Pancreas (tissue), 10 donors: Measurements from ENCODE around the gene ATXN1. TPM values are rescaled to one million over a fixed set of nuclear protein-coding genes. Genes with fewer than 3 reads are reported as not detected.

Experiments used
- ATAC-seq, 4 donors: fragments of 200-7000 bp; cut with Tn5 transposase; one replicate each; pipeline versions ENCODE4 v1.8.0 to v1.9.1; 2020; ENCODE audit warnings: mild to moderate bottlenecking in 4 of 4, moderate library complexity in 4 of 4
- DNase-seq, 6 donors: peaks; one replicate each; pipeline ENCODE4 v3.0.0-alpha.2; 2020
- FAIRE-seq: peaks from 2 replicates; lab custom pipeline; 2012; peaks lifted over from hg19 to GRCh38; lab: Jason Lieb, UNC
- H3K27ac ChIP-seq, 4 donors: fragments of 200-600 bp; sonication (generic); 1 replicate in 3 of 4; 2 replicates in 1 of 4; pipeline versions ENCODE4 v1.5.0 to v1.8.0; 2020
- H3K27me3 ChIP-seq, 4 donors: fragments of 200-600 bp; one replicate each; pipeline ENCODE4 v1.8.0; 2021
- H3K36me3 ChIP-seq, 3 donors: fragments of 200-600 bp; sonication (generic) in 1 of 3; one replicate each; pipeline versions ENCODE4 v1.5.0 to v1.8.0; 2020 to 2021
- H3K4me1 ChIP-seq, 3 donors: fragments of 200-600 bp; one replicate each; pipeline ENCODE4 v1.8.0; 2021
- H3K4me3 ChIP-seq, 4 donors: fragments of 200-600 bp; sonication (generic) in 2 of 4; one replicate each; pipeline versions ENCODE4 v1.5.0 to v1.8.0; 2020 to 2021
- H3K9me3 ChIP-seq, 4 donors: fragments of 200-600 bp; one replicate each; pipeline ENCODE4 v1.8.0; 2021
- WGBS, 2 donors: extraction: QIAGEN DNeasy Blood & Tissue Kit; methylation state at CpG; one replicate each; pipeline ENCODE4 v1.1.7; 2013; 5-methylcytosine and 5-hydroxymethylcytosine counted together
- intact Hi-C, 3 donors: fragments of 100-400 bp; cut with DNase I; formaldehyde crosslinking; loops; one replicate each; pipeline versions ENCODE4 v1.11.1 to v1.14.2; 2022
- polyA plus RNA-seq, 2 donors: library from polyadenylated mRNA; stranded (reverse); fragments of 200-250 nt; gene quantifications; one replicate each; pipeline ENCODE4 v1.2.3, GENCODE V29; 2013
- total RNA-seq, 6 donors: library from RNA; stranded (reverse); fragmentation: NEBNext Ultra II Directional in 4 of 6; extraction: Animal tissue kit (Norgen Biotek cat#: 25700) in 4 of 6; gene quantifications; one replicate each; pipeline versions ENCODE4 v1.2.1 to v1.2.4, GENCODE V29; 2021 to 2023
- TF ChIP-seq, protein P1 (sequence below), 4 donors: fragments of 200-600 bp; sonication (generic) in 3 of 4; IDR thresholded peaks; one replicate each; pipeline versions ENCODE4 v1.5.0 to v1.8.0; 2021; ENCODE audit warnings: antibody characterized with exemption in 4 of 4
- donor health status: healthy with polysubstance abuse.
- donor health status: DM: no; HTN: no; CAD: no; lungs with moderate emphysema.
- donor health status: DM: no; HTN: no; CAD: no.
- donor health status: control.
- donor health status: control.
- donor health status: Bipolar disorder and iron deficiency.
- donor health status: DM: yes; HTN: yes; CAD: no.
- donor health status: DM: no; HTN: no; CAD: no.
- donor health status: DM: no; HTN: no; CAD: no.
- donor health status: DM: yes; HTN: yes; CAD: no.

ATXN1 gene
- total and polyA plus RNA-seq, 8 donors, result 4.9 to 38.6 (median 20.5) TPM

- FAIRE-seq (no peak), ATAC-seq (no peak), DNase-seq (no peak)
- Histone ChIP-seq H3K4me3 (no peak overlapping the region), H3K27ac (no peak overlapping the region), H3K4me1 (peaks cover 0 to 6% (median 0%) of the 10 kb centered on the region in 3 donors), H3K36me3 (no peaks in the 10 kb centered on the region), H3K9me3 (no peaks in the 10 kb centered on the region), H3K27me3 (no peaks in the 10 kb centered on the region)
- intact Hi-C loops, result no loop called here
- TF ChIP-seq, protein P1, sequence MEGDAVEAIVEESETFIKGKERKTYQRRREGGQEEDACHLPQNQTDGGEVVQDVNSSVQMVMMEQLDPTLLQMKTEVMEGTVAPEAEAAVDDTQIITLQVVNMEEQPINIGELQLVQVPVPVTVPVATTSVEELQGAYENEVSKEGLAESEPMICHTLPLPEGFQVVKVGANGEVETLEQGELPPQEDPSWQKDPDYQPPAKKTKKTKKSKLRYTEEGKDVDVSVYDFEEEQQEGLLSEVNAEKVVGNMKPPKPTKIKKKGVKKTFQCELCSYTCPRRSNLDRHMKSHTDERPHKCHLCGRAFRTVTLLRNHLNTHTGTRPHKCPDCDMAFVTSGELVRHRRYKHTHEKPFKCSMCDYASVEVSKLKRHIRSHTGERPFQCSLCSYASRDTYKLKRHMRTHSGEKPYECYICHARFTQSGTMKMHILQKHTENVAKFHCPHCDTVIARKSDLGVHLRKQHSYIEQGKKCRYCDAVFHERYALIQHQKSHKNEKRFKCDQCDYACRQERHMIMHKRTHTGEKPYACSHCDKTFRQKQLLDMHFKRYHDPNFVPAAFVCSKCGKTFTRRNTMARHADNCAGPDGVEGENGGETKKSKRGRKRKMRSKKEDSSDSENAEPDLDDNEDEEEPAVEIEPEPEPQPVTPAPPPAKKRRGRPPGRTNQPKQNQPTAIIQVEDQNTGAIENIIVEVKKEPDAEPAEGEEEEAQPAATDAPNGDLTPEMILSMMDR (IDR thresholded peaks at IDR 0.05), result no peak
- WGBS, 2 donors, result 34% methylated on average over 5 of the region's 5 CpGs
These were observed 193.1 kb downstream of the ATXN1 start for GRCh38 chr6:16568128-16568527.

DNA sequence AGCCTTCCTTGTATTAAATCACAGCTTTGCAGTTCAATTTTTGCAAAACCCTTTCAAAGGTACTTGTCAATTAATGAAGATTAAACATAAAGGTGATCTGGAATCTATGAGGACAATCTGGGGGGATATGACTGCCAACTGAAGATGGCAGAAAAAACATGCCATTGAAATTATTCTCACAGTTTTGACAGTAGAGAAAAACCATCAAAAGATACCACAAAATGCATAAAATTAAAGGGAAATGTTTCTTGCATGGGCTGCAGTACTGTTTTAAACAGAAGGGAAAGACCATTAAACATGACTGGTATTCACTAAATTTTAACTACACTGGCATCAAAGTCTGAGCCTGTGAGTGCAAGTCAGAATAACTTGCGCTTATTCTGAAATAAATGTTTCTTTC is 194.2 kb downstream of the ATXN1 start:
- H3K27me3 ChIP-seq, result no peaks in the 10 kb centered on the region
- no peaks in the 10 kb centered on the region for H3K9me3 ChIP-seq
- ATAC-seq (no peak), FAIRE-seq (no peak), DNase-seq (no peak)
- H3K4me1 ChIP-seq, result peaks cover 0 to 6% (median 0%) of the 10 kb centered on the region in 3 donors
- intact Hi-C loops, result no loop called here
- no peaks in the 10 kb centered on the region for H3K36me3 ChIP-seq
- WGBS, 2 donors, result 85 to 90% methylated on average over 1 of the region's 1 CpG
- H3K4me3 ChIP-seq, result no peak overlapping the region
- H3K27ac ChIP-seq, result no peak overlapping the region
- TF ChIP-seq, protein P1 (IDR thresholded peaks at IDR 0.05), result no peak

DNA sequence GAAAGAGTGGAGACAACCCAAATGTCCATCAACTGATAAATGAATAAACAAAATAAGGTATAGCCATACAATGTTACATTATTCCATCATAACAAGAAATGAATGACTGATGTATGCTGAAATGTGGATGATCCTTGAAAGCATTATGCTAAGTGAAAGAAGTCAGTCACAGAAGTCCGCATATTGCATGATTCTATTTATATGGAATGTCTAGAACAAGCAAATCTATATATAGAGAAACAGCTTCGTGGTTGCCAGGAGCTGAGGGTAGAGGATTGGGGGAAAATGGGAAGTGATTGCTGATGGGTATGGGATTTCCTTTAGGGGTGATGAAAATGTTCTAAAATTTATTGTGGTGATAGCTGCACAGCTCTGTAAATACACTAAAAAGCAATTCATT is 196.8 kb downstream of the ATXN1 start:
- intact Hi-C loops, result no loop called here
- ATAC-seq (no peak), FAIRE-seq (no peak), DNase-seq (no peak)
- Histone ChIP-seq H3K36me3 (no peaks in the 10 kb centered on the region), H3K4me1 (peaks cover 0 to 6% (median 0%) of the 10 kb centered on the region in 3 donors), H3K27me3 (no peaks in the 10 kb centered on the region), H3K4me3 (no peak overlapping the region), H3K27ac (no peak overlapping the region), H3K9me3 (no peaks in the 10 kb centered on the region)
- TF ChIP-seq, protein P1 (IDR thresholded peaks at IDR 0.05), result no peak
- WGBS, 2 donors, result 85 to 88% methylated on average over 2 of the region's 2 CpGs

GRCh38 chr6:16563628-16564240 is 197.5 kb downstream of the ATXN1 start:
- ATAC-seq, result no peak

GRCh38 chr6:16562498-16562897 is 198.8 kb downstream of the ATXN1 start:
- FAIRE-seq (no peak), DNase-seq (no peak), ATAC-seq (peak in 1 of 4 donors; percentile 47)
- H3K36me3 ChIP-seq, result no peaks in the 10 kb centered on the region
- TF ChIP-seq, protein P1 (IDR thresholded peaks at IDR 0.05), result no peak
- H3K27ac ChIP-seq, result no peak overlapping the region
- intact Hi-C loops, result no loop called here
- H3K27me3 ChIP-seq, result no peaks in the 10 kb centered on the region
- H3K4me3 ChIP-seq, result no peak overlapping the region
- no peaks in the 10 kb centered on the region for H3K4me1 ChIP-seq
- no peaks in the 10 kb centered on the region for H3K9me3 ChIP-seq
- WGBS, 2 donors, result 72 to 89% methylated on average over 2 of the region's 2 CpGs

More at GRCh38 chr6:16563628-16564240, 197.5 kb downstream of the ATXN1 start:
- 94 to 96% methylated on average over 10 of the region's 10 CpGs for WGBS, 2 donors
- peaks cover 0 to 6% (median 0%) of the 10 kb centered on the region in 3 donors for H3K4me1 ChIP-seq
- intact Hi-C loops, result no loop called here
- no peaks in the 10 kb centered on the region for H3K27me3 ChIP-seq
- DNase-seq, result no peak
- FAIRE-seq, result no peak
- H3K36me3 ChIP-seq, result no peaks in the 10 kb centered on the region
- no peak overlapping the region for H3K27ac ChIP-seq
- no peaks in the 10 kb centered on the region for H3K9me3 ChIP-seq
- TF ChIP-seq, protein P1 (IDR thresholded peaks at IDR 0.05), result no peak
- H3K4me3 ChIP-seq, result no peak overlapping the region
